ENCODE data around the gene CCSER2.
A peak's percentile ranks its signal among the peaks of the same experiment; 100 is the strongest.
"Not testable (repeated sequence)": the region's sequence is repeated elsewhere in the genome, so short reads cannot be mapped to it uniquely, and the experiment has no call there.

The CCSER2 gene

GRCh38 chr10:84312816-84313215 lies 15.6 kb upstream of the CCSER2 start:
- no peak for DNase-seq

GRCh38 chr10:84314275-84314674 lies 14.1 kb upstream of the CCSER2 start:
- DNase-seq, result no peak

GRCh38 chr10:84317174-84317573 lies 11.2 kb upstream of the CCSER2 start:
- no peak for DNase-seq

DNA sequence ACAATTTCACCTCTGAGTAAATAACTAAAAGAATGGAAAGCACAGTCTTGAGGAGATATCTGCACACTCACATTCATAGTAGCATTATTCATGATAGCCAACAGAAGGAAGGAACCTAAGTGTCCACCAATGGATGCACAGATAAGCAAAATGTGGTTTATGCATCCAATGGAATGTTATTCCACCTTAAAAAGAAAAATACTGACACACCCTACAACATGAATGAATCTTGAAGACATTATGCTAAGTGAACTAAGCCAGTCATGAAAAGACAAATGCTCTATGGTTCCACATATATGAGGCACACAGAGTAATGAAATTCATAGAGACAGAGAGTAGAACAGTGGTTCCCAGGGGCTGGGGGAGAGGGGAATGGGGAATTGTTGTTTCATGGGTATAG lies 6.5 kb upstream of the CCSER2 start:
- no peak for DNase-seq

DNA sequence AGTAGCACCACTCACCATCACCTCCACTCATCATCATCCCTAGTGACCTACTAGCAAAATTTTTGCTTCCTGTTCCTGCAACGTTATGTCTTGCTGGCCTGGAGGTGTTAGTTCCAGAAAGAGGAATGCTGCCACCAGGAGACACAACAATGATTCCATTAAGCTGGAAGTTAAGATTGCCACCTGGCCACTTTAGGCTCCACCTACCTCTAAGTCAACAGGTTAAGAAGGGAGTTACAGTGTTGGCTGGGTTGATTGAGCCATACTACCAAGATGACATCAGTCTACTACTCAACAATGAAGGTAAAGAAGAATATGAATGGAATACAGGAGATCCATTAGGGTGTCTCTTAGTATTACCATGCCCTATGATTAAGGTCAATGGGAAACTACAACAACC lies 4.8 kb upstream of the CCSER2 start:
- peak; percentile 40 for DNase-seq

DNA sequence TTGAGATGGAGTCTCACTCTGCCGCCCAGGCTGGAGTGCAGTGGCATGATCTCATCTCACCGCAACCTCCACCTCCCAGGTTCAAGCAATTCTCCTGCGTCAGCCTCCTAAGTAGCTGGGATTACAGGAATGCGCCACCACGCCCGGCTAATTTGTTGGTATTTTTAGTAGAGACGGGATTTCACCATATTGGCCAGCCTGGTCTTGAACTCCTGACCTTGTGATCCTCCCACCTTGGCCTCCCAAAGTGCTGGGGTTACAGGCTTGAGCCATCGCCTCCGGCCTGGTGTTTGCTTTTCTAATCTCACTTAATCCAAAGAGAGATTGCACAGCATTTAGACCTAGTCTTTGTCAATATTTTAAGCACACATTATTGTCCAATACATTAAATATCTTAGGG lies 1.4 kb upstream of the CCSER2 start:
- DNase-seq, result not testable (repeated sequence)

- DNase-seq, result no peak
These were observed 815 bp downstream of the CCSER2 start for GRCh38 chr10:84329196-84329611.

DNA sequence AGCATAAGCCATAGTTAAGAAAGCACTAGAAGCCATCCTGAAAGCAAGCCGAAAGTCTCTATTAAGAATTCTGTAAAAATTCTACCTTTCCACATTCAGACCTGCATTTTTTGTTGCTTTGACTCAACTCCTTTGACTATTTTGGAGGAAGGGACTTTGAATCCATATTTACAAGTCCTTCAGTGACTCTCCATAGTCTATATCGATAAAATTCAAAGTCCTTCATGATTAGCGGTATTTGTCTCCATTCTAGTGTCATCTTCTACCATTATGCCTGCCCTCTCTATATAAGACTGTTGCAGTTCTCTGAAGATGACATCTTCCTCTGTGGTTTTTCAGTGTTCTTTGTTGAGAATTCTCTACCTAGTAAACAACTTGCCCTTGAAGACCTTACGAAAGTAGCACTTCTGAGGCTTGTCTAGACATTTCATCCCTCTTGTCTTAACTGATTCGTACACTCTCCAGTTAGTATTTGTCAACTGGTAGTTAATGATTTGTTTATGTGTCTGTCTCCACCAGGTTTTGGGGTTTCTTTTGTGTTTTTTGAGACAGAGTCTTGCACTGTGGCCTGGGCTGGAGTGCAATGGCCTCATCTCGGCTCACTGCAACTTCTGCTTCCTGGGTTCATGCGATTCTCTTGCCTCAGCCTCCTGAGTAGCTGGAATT lies 1.7 kb downstream of the CCSER2 start:
- DNase-seq, result no peak

- no peak for DNase-seq
These were observed 2.7 kb downstream of the CCSER2 start for GRCh38 chr10:84331091-84331490.

DNA sequence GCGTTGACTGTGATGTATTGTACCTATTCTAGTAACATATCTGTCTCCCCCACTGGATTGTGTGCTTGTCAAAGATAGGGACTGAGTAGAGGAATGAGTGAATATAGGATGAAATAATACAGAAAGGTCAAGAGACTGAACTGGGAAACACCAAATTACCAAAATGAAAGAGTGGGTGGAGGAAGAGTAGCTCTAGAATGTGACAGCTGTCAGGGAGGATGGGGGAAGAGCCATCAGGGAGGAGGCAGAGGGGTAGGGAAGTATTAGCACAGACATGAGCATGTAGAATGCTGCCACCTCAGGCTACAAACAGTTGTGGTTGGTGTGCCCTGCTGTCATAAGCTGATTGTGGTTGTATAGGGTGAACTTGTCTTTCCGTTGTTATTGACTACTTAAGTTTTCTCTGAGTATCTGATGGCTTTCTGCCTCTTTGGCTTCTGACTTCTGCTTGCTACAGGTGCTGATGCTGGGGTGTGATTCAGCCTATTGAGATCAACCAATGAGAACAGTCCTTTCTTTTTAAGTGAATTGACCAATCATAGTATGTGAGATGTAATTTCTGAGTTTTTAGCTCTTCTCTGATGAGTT lies 5.6 kb downstream of the CCSER2 start:
- no peak for DNase-seq

DNA sequence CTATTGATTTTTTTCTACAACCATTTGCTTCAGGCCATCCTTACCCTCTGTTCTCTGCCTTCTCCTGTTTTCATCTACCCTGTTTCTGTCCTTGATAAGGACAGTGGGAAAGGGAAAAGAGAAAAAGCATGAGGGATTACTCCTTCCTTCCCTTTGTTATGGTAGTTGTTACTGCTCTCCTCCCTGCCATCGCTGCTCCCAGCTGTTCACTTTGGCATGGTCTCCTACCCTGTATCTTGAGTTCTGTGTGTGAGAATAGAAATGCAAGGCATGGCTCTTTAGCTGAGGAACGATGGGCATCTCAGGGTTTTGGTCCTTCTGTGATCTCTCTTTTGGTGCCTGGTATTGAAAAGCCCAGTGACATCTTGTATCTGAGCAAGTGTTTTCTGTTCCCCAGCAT lies 6.4 kb downstream of the CCSER2 start:
- no peak for DNase-seq

DNA sequence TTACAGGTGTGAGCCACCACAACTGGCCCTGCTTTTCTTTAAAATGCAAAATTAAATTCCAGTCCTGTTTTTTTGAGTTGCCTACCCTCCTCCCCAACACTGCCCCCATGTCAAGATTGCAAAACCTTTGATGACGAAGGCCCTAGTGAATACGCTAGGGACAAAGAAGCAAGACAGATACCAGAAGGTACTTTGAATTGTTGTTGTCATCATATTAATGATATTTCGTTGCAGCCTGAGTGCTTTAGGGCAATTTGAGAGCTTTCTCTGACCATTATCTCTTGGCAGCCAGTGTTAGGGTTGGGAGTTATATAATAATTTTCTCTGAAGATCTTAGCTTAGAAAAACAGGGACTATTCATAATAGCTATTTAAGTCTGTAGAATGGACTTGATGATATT lies 7.1 kb downstream of the CCSER2 start:
- DNase-seq, result no peak

- no peak for DNase-seq
These were observed 8.2 kb downstream of the CCSER2 start for GRCh38 chr10:84336406-84337090.

DNA sequence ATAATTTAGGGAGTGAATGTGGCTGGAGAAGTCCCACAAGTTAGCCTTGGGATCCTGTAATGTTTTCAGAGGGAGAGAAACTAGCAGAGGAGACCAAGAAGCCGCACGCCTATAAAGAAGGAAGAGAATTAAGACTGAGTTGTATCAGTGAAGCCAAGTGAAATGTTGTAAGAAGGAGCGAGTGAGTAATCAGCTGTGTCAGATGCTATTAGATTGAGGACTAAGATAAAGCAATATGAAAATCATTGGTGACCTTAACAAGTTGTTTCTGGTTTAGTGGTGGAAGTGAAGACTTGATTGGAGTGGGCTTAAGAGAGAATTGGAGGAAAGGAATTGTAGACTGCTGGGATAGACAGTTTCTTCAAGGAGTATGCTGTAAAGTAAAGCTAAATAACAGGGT lies 8.8 kb downstream of the CCSER2 start:
- DNase-seq, result no peak

DNA sequence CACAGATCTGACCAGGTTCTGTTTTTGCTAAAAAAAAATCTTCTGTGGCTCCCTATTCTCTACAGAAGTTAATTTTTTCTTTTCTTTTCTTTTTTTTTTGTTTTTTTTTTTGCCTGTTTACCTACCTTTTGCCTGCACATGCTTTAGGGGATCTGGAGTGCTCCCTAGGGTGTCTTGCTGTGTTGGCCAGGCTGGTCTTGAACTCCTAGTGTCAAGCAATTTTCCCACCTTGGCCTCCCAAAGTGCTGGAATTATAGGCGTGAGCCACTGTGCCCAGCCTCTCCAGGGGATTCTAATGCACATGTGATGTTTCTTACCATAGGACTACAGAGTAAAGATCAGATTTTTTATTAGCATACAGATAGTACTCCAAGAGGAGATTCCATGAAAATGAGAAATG lies 10.6 kb downstream of the CCSER2 start:
- no peak for DNase-seq

DNA sequence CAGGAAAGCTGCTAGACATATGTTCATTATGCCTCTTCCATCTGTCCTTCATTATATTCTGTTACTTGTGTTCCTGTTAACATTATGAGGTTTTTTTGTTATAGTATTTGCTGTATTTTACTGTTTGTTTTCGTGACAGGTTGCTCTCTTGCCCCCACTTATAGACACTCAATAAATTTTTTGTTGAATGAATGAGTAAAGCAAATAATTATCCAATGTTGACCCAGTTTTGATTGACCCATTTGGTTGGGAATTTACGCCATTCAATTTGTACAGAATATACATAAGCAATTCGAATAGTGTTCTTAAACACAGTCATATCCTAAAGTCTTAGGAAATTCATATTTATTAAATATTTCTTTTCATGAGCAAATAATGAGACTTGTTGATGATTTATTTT lies 11.8 kb downstream of the CCSER2 start:
- DNase-seq, result no peak

- DNase-seq, result no peak
These were observed 12.5 kb downstream of the CCSER2 start for GRCh38 chr10:84340632-84341537.

- DNase-seq, result no peak
These were observed 13.1 kb downstream of the CCSER2 start for GRCh38 chr10:84341538-84341856.

DNA sequence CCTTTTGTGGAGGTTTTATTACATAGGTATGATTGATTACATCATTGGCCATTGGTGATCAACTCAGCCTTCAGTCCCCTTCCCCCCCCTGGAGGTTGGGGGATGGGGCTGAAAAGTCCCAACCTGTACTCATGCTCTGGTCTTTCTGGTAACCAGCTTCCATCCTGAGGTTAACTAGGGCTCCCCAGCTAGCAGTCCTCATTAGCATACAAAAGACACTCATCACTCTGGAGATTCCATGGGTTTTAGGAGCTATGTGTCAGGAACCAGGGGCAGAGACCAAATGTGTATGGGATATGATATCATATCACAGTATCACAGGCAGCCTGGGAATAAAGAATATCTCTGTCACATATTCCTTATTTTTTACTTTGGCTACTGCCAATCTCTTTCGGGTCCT lies 13.6 kb downstream of the CCSER2 start:
- no peak for DNase-seq

DNA sequence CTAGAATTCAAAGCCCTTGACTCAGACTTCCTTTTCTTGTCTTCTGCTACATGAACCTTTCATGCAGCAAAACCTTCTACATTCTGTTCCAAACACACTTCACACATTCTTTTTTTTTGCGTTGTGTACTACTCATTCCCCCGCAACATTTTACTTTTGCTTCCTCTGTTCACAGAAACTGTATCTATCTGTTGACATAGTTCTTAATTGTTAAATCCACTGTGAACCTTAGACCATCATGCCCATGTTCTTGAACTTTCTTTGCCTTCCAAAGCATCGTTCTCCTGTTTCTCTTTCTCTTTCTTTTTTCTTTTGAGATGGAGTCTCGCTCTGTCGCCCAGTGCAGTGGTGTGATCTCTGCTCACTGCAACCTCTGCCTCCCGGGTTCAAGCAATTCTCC lies 14.2 kb downstream of the CCSER2 start:
- DNase-seq, result no peak

DNA sequence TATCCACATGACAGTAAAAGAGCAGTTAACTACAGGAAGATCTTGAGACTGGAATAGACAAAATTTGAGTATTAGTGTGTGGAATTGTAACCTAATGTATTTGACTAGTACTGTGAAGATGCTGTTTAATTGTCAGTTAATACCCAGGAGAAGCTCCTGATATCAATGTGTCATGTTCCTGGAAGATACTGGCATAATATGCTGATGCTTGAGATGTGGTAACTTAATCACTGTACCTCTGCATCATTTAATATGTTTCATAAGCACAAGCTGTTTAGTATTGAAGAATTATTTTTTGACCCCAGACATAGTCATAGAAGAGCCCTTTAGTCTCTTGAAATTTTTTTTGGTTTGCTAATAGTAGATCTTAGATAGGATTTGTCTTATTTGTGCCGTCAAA lies 15.4 kb downstream of the CCSER2 start:
- DNase-seq, result no peak

- DNase-seq, result no peak
These were observed 16.1 kb downstream of the CCSER2 start for GRCh38 chr10:84344526-84344925.

DNA sequence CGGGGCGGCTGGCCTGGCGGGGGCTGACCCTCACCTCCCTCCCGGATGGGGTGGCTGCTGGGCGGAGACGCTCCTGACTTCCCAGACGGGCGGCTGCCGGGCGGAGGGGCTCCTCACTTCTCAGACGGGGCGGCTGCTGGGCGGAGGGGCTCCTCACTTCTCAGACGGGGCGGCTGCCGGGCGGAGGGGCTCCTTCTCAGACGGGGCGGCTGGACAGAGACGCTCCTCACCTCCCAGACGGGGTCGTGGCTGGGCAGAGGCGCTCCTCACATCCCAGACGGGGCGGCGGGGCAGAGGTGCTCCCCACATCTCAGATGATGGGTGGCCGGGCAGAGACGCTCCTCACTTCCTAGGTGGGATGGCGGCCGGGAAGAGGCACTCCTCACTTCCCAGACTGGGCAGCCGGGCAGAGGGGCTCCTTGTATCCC lies 19.2 kb downstream of the CCSER2 start:
- DNase-seq, result not testable (repeated sequence)

- DNase-seq, result no peak
These were observed 20.1 kb downstream of the CCSER2 start for GRCh38 chr10:84348447-84348846.

All from NCI-H510A (cell line).